Measurements from ENCODE around the gene DPEP3.

DNA sequence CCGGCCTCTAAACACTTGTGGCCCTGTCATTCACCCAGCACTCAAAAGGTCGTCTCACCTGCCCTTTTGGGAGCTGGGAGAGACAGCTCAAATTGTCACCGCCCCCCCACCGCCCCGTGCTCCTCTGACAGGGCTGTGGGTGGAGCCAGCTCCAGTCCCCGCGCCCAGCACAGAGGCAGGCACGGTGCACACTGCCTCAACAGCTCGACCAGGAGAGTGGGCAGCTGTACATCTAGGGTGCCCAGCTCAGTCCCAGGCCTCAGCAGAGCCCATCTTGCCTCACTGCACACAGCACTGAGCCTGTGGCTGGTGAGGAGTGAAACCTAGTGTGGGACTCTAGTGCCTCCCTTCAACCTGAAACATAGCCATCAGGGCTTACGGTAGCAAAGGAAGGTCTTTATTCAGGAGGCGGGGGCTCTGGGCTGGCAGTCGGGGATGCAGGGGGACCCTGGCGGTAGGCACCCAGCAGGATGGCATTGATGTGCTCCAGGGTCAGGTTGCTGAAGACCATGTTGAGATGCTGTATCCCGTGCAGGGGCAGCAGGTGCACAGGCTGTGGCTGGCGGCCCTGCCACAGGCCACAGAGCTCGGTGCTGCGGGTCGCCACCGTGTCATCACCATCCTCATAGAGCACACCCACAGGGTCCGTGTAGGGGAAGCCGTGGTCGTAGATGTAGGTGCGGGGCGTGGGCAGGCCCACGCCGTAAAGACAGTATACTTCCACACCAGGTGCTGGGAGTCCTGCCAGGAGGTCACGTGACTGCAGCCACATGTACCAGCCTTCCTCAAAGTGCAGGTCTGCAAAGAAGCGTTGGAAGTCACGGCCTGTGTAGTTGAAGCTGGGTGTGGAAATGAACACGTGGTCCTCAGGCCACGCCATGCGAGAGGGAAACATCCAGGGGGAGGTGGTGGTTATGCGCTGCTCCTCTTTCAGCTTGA, 40.5 kb downstream of the DPEP3 start:
- TF ChIP-seq CTCF (IDR thresholded peaks at IDR 0.05) (no peak), POLR2A (IDR thresholded peaks at IDR 0.05) (no peak)
